GM12872 (cell line): Measurements from ENCODE around the gene NGEF.

Experiments used
- CTCF ChIP-seq: IDR thresholded peaks from 3 replicates; pipeline ENCODE4 v1.5.1; 2011; ENCODE audit warnings: low read depth, mild to moderate bottlenecking, low read length, moderate library complexity; ENCODE audit not compliant: insufficient read depth

NGEF gene

GRCh38 chr2:232976666-232977437 lies 36.2 kb downstream of the NGEF start:
- no peak for TF ChIP-seq CTCF

GRCh38 chr2:232976176-232976575 lies 36.9 kb downstream of the NGEF start:
- TF ChIP-seq CTCF, result no peak

- TF ChIP-seq CTCF, result no peak
Measured at GRCh38 chr2:232974396-232974795, 38.7 kb downstream of the NGEF start.

- TF ChIP-seq CTCF, result no peak
Measured at GRCh38 chr2:232973796-232974195, 39.3 kb downstream of the NGEF start.

- TF ChIP-seq CTCF, result no peak
Measured at GRCh38 chr2:232973011-232973735, 39.9 kb downstream of the NGEF start.

GRCh38 chr2:232971744-232972143 lies 41.3 kb downstream of the NGEF start:
- TF ChIP-seq CTCF, result no peak

GRCh38 chr2:232970051-232970450 lies 43.0 kb downstream of the NGEF start:
- TF ChIP-seq CTCF, result no peak
